ENCODE measurements around the gene RAB3D. TPM values are rescaled to one million over a fixed set of nuclear protein-coding genes. Genes with fewer than 3 reads are reported as not detected.
"Not testable (repeated sequence)": the region's sequence is repeated elsewhere in the genome, so short reads cannot be mapped to it uniquely, and the experiment has no call there.

Gene RAB3D
- total RNA-seq, 1 experiment from 2014 or later = 28.9 TPM

- H3K27ac ChIP-seq (ENCODE audit: low read depth, low read length) = no peak overlapping the region
- intact Hi-C loops (cut with micrococcal nuclease) = no loop called here
- no peaks in the 10 kb centered on the region for H3K9me2 ChIP-seq (ENCODE audit: insufficient read depth)
- H3K27me3 ChIP-seq (ENCODE audit: insufficient read depth, low read length) = no peaks in the 10 kb centered on the region
- H2AFZ ChIP-seq (ENCODE audit: low read depth, low read length, poor library complexity, severe bottlenecking) = no peak overlapping the region
- CTCF ChIA-PET = interaction anchor here (0.6 to 1.2 kb wide), 2 partner anchors 9 to 29 kb away, joined by 3 read pairs; no protein-coding TSS in a partner anchor
- no peak overlapping the region for H3K9ac ChIP-seq (ENCODE audit: low read length)
- H3K36me3 ChIP-seq (ENCODE audit: control insufficient read depth in 1 of 2, insufficient read depth in 2 of 2, low read length in 2 of 2) = 0 out of 4 replicates have a peak, but pooled peaks cover 0 to 3% of the 10 kb centered on the region in 2 experiments
- no peak overlapping the region for H3K4me2 ChIP-seq (ENCODE audit: low read length)
- TSS peak; percentile 45 for BruUV-seq (replicated peaks)
- POLR2A ChIA-PET = interaction anchor here (1.9 kb wide), 1 partner anchor 22 kb away, joined by 4 read pairs; no protein-coding TSS in a partner anchor
- H4K20me1 ChIP-seq (ENCODE audit: insufficient read depth) = no peaks in the 10 kb centered on the region
- no peak for DNase-seq (ENCODE audit: low read depth, low spot score)
- H3K79me2 ChIP-seq (ENCODE audit: insufficient read depth, low read length) = no peaks in the 10 kb centered on the region
- no peak for TF ChIP-seq CEBPB (IDR thresholded peaks at IDR 0.05; ENCODE audit: low read depth)
- TF ChIP-seq EZH2phosphoT487 (IDR thresholded peaks at IDR 0.05; ENCODE audit: borderline replicate concordance) = no peak
- TF ChIP-seq EZH2 (IDR thresholded peaks at IDR 0.05) = no peak
- no peak overlapping the region for H3K4me3 ChIP-seq (replicated peaks in 1 of 2; ENCODE audit: low read depth in 1 of 2, low read length in 2 of 2)
- ATAC-seq = no peak
- H3K9me3 ChIP-seq (ENCODE audit: control insufficient read depth in 1 of 2, insufficient read depth in 1 of 2, low read depth in 1 of 2, low read length in 2 of 2) = no peaks in the 10 kb centered on the region
- RAD21 ChIA-PET (ENCODE audit: low non-redundant PET in 1 of 2, low total read pairs in 2 of 2, uncharacterized antibody in 2 of 2, unreplicated experiment in 2 of 2) = no interaction called here
- no peaks in the 10 kb centered on the region for H3K4me1 ChIP-seq (ENCODE audit: control insufficient read depth in 1 of 2, insufficient read depth in 2 of 2, low read length in 2 of 2)
These were observed 17.0 kb downstream of the RAB3D start for GRCh38 chr19:11322269-11323024.

- Histone ChIP-seq H3K27me3 (ENCODE audit: insufficient read depth, low read length) (no peaks in the 10 kb centered on the region), H3K9me3 (ENCODE audit: control insufficient read depth in 1 of 2, insufficient read depth in 1 of 2, low read depth in 1 of 2, low read length in 2 of 2) (no peaks in the 10 kb centered on the region), H3K36me3 (ENCODE audit: control insufficient read depth in 1 of 2, insufficient read depth in 2 of 2, low read length in 2 of 2) (no peaks in the 10 kb centered on the region), H2AFZ (ENCODE audit: low read depth, low read length, poor library complexity, severe bottlenecking) (no peak overlapping the region), H3K79me2 (ENCODE audit: insufficient read depth, low read length) (no peaks in the 10 kb centered on the region), H3K4me2 (ENCODE audit: low read length) (no peak overlapping the region), H3K9ac (ENCODE audit: low read length) (no peak overlapping the region), H4K20me1 (ENCODE audit: insufficient read depth) (no peaks in the 10 kb centered on the region), H3K9me2 (ENCODE audit: insufficient read depth) (no peaks in the 10 kb centered on the region), H3K27ac (ENCODE audit: low read depth, low read length) (no peak overlapping the region), H3K4me3 (replicated peaks in 1 of 2; ENCODE audit: low read depth in 1 of 2, low read length in 2 of 2) (no peak overlapping the region), H3K4me1 (ENCODE audit: control insufficient read depth in 1 of 2, insufficient read depth in 2 of 2, low read length in 2 of 2) (no peaks in the 10 kb centered on the region)
- ChIA-PET POLR2A (interaction anchor here (1.9 kb wide), 1 partner anchor 23 kb away, joined by 4 read pairs; no protein-coding TSS in a partner anchor), CTCF (interaction anchor here (1.2 kb wide), 1 partner anchor 10 kb away, joined by 3 read pairs; no protein-coding TSS in a partner anchor), RAD21 (ENCODE audit: low non-redundant PET in 1 of 2, low total read pairs in 2 of 2, uncharacterized antibody in 2 of 2, unreplicated experiment in 2 of 2) (no interaction called here)
- intact Hi-C loops (cut with micrococcal nuclease) = no loop called here
- BruUV-seq (replicated peaks) = no TSS peak
- peak; percentile 70 for ATAC-seq
- no peak for DNase-seq (ENCODE audit: low read depth, low spot score)
- peak in 2 of 3 experiments; percentile 30 to 39; a peak in 3 of 6 replicates for TF ChIP-seq CTCF (IDR thresholded peaks at IDR 0.05 in 2 of 3, conservative IDR thresholded peaks at IDR 0.05 in 1 of 3; ENCODE audit: borderline replicate concordance in 1 of 3, insufficient read depth in 1 of 3, low read depth in 2 of 3, low read length in 2 of 3)
- no peak for TF ChIP-seq ZFX (IDR thresholded peaks at IDR 0.05)
- peak; percentile 16; the same call in 1 of the 2 replicates for TF ChIP-seq RAD21 (IDR thresholded peaks at IDR 0.05; ENCODE audit: low read depth)
These were observed 18.0 kb downstream of the RAB3D start for GRCh38 chr19:11321191-11322126.

GRCh38 chr19:11320278-11320995, 19.0 kb downstream of the RAB3D start:
- H3K9me3 ChIP-seq (ENCODE audit: control insufficient read depth in 1 of 2, insufficient read depth in 1 of 2, low read depth in 1 of 2, low read length in 2 of 2); H3K4me1 ChIP-seq (ENCODE audit: control insufficient read depth in 1 of 2, insufficient read depth in 2 of 2, low read length in 2 of 2); H3K27me3 ChIP-seq (ENCODE audit: insufficient read depth, low read length); intact Hi-C loops (cut with micrococcal nuclease); H4K20me1 ChIP-seq (ENCODE audit: insufficient read depth); DNase-seq (ENCODE audit: low read depth, low spot score); H3K79me2 ChIP-seq (ENCODE audit: insufficient read depth, low read length); H3K27ac ChIP-seq (ENCODE audit: low read depth, low read length); H3K36me3 ChIP-seq (ENCODE audit: control insufficient read depth in 1 of 2, insufficient read depth in 2 of 2, low read length in 2 of 2); ATAC-seq; H3K4me3 ChIP-seq (replicated peaks in 1 of 2; ENCODE audit: low read depth in 1 of 2, low read length in 2 of 2); BruUV-seq (replicated peaks); CTCF ChIA-PET; RAD21 ChIA-PET (ENCODE audit: low non-redundant PET in 1 of 2, low total read pairs in 2 of 2, uncharacterized antibody in 2 of 2, unreplicated experiment in 2 of 2); H3K9me2 ChIP-seq (ENCODE audit: insufficient read depth); H3K9ac ChIP-seq (ENCODE audit: low read length); H3K4me2 ChIP-seq (ENCODE audit: low read length); H2AFZ ChIP-seq (ENCODE audit: low read depth, low read length, poor library complexity, severe bottlenecking): not testable (repeated sequence)
- POLR2A ChIA-PET = interaction anchor here (1.3 kb wide), 1 partner anchor 55 kb away, joined by 3 read pairs; no protein-coding TSS in a partner anchor

Measured in HCT116 (cell line).